ENCODE results near the gene LRBA. TPM values are rescaled to one million over a fixed set of nuclear protein-coding genes. Genes with fewer than 3 reads are reported as not detected.

LRBA gene
- total and polyA plus RNA-seq, 2 donors (not counting 3 experiments of a cell fraction or from before 2014, with no cell fraction given) = 18.0 to 35.1 TPM

DNA sequence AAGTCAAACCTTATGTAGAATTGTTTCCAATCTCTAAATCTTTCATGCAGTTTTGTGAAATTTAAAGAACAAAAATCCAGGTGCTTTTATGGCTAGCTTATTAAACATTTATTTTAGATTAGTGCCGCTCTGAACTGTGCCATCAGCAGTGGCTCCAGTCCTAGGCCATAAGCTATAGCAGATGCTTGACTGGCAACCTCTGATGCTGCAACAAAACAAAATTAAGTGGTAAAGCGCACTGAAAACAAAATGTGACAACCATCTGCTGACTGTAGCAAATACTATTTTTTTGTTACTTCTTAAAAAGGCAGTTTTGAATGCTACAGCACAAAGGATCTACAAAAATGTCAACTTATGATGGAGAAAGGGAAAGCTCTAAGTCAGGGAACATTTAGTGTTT is 699.4 kb downstream of the LRBA start:
- peaks cover 4% of the 10 kb centered on the region for H3K4me1 ChIP-seq (ENCODE audit: control insufficient read depth, extremely low read depth, insufficient read depth, low read length)
- CTCF ChIA-PET = interaction anchor here (0.6 to 1.3 kb wide), 3 partner anchors 17 to 563 kb away, joined by 3 to 5 read pairs (median 4); no protein-coding TSS in a partner anchor
- H3K27ac ChIP-seq (ENCODE audit: insufficient read depth, low read depth, low read length) = no peak overlapping the region
- dilution Hi-C loops (cut with MboI; ENCODE audit: extremely low pct_ligation_motif_present, low sequenced_read_pairs) (no loop called here), intact Hi-C loops (cut with micrococcal nuclease) (no loop called here)
- H3K27me3 ChIP-seq (ENCODE audit: control insufficient read depth in 2 of 2, insufficient read depth in 2 of 2, low read length in 2 of 2) = no peaks in the 10 kb centered on the region
- H4K20me1 ChIP-seq (replicated peaks; ENCODE audit: control insufficient read depth, extremely low read depth, insufficient read depth, low read length) = no peaks in the 10 kb centered on the region
- no peak overlapping the region for H3K4me2 ChIP-seq (ENCODE audit: insufficient read depth, low read length)
- POLR2A ChIA-PET = no interaction called here
- FAIRE-seq (no peak), DNase-seq (ENCODE audit: low read depth, low spot score) (no peak)
- no peaks in the 10 kb centered on the region for H3K36me3 ChIP-seq (ENCODE audit: control insufficient read depth in 2 of 2, extremely low read depth in 1 of 2, insufficient read depth in 2 of 2, low read length in 2 of 2)
- no peaks in the 10 kb centered on the region for H3K9me3 ChIP-seq (replicated peaks; ENCODE audit: control insufficient read depth, insufficient read depth, low read length)
- H3K9ac ChIP-seq (replicated peaks; ENCODE audit: extremely low read depth, insufficient read depth, low read length) = no peak overlapping the region
- H3K79me2 ChIP-seq (ENCODE audit: control insufficient read depth, insufficient read depth, low read length) = no peaks in the 10 kb centered on the region
- TF ChIP-seq MYC (IDR thresholded peaks at IDR 0.05; ENCODE audit: low read depth, low read length) = no peak
- H3K4me3 ChIP-seq (replicated peaks in 1 of 3; ENCODE audit: insufficient read depth in 1 of 3, low read depth in 1 of 3, low read length in 3 of 3) = no peak overlapping the region
- H2AFZ ChIP-seq (ENCODE audit: low read depth, low read length) = no peak overlapping the region
- BruUV-seq (replicated peaks) = no TSS peak
- H3K9me1 ChIP-seq (replicated peaks; ENCODE audit: control insufficient read depth, extremely low read depth, insufficient read depth, low read length) = no peaks in the 10 kb centered on the region

DNA sequence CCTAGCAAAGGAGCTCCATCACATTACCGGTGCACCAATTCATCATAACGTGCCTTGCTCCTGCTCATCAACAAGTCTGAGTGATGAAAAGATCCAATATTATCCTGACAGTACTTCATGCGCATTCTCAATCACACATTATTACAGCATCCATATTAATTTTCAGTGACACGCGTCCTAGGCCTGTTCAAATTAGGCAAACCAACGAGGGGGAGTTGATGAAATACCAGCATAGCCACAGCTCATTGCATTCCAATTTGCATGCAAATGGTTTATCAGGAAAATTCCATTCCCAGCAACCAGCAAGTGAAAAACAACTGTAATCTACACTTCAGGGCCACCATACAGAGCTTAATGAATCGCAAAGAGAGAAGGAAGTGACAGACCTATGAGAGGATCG is 699.9 kb downstream of the LRBA start:
- no peaks in the 10 kb centered on the region for H3K9me1 ChIP-seq (replicated peaks; ENCODE audit: control insufficient read depth, extremely low read depth, insufficient read depth, low read length)
- no peak overlapping the region for H3K4me2 ChIP-seq (ENCODE audit: insufficient read depth, low read length)
- H3K79me2 ChIP-seq (ENCODE audit: control insufficient read depth, insufficient read depth, low read length) = no peaks in the 10 kb centered on the region
- dilution Hi-C loops (cut with MboI; ENCODE audit: extremely low pct_ligation_motif_present, low sequenced_read_pairs) (no loop called here), intact Hi-C loops (cut with micrococcal nuclease) (no loop called here)
- no peaks in the 10 kb centered on the region for H3K27me3 ChIP-seq (ENCODE audit: control insufficient read depth in 2 of 2, insufficient read depth in 2 of 2, low read length in 2 of 2)
- TF ChIP-seq, protein P1, sequence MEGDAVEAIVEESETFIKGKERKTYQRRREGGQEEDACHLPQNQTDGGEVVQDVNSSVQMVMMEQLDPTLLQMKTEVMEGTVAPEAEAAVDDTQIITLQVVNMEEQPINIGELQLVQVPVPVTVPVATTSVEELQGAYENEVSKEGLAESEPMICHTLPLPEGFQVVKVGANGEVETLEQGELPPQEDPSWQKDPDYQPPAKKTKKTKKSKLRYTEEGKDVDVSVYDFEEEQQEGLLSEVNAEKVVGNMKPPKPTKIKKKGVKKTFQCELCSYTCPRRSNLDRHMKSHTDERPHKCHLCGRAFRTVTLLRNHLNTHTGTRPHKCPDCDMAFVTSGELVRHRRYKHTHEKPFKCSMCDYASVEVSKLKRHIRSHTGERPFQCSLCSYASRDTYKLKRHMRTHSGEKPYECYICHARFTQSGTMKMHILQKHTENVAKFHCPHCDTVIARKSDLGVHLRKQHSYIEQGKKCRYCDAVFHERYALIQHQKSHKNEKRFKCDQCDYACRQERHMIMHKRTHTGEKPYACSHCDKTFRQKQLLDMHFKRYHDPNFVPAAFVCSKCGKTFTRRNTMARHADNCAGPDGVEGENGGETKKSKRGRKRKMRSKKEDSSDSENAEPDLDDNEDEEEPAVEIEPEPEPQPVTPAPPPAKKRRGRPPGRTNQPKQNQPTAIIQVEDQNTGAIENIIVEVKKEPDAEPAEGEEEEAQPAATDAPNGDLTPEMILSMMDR (IDR thresholded peaks at IDR 0.05; ENCODE audit: extremely low read depth in 1 of 2, insufficient read depth in 1 of 2, low read depth in 1 of 2, low read length in 2 of 2) = no peak
- TF ChIP-seq EZH2 (IDR thresholded peaks at IDR 0.05; ENCODE audit: borderline replicate concordance, low read depth, low read length, severe bottlenecking) (no peak), POLR2AphosphoS5 (IDR thresholded peaks at IDR 0.05; ENCODE audit: insufficient read depth, low read depth, low read length) (no peak), FOS (IDR thresholded peaks at IDR 0.05; ENCODE audit: borderline replicate concordance, insufficient read depth, low read length) (no peak)
- FAIRE-seq (no peak), DNase-seq (ENCODE audit: low read depth, low spot score) (no peak)
- no peak overlapping the region for H3K4me3 ChIP-seq (replicated peaks in 1 of 3; ENCODE audit: insufficient read depth in 1 of 3, low read depth in 1 of 3, low read length in 3 of 3)
- POLR2A ChIA-PET = no interaction called here
- H2AFZ ChIP-seq (ENCODE audit: low read depth, low read length) = no peak overlapping the region
- no peak overlapping the region for H3K9ac ChIP-seq (replicated peaks; ENCODE audit: extremely low read depth, insufficient read depth, low read length)
- H4K20me1 ChIP-seq (replicated peaks; ENCODE audit: control insufficient read depth, extremely low read depth, insufficient read depth, low read length) = no peaks in the 10 kb centered on the region
- no TSS peak for BruUV-seq (replicated peaks)
- CTCF ChIA-PET = interaction anchor here (0.6 to 1.3 kb wide), 3 partner anchors 17 to 563 kb away, joined by 3 to 5 read pairs (median 4); no protein-coding TSS in a partner anchor
- peaks cover 9% of the 10 kb centered on the region for H3K4me1 ChIP-seq (ENCODE audit: control insufficient read depth, extremely low read depth, insufficient read depth, low read length)
- no peaks in the 10 kb centered on the region for H3K36me3 ChIP-seq (ENCODE audit: control insufficient read depth in 2 of 2, extremely low read depth in 1 of 2, insufficient read depth in 2 of 2, low read length in 2 of 2)
- H3K9me3 ChIP-seq (replicated peaks; ENCODE audit: control insufficient read depth, insufficient read depth, low read length) = no peaks in the 10 kb centered on the region
- no peak overlapping the region for H3K27ac ChIP-seq (ENCODE audit: insufficient read depth, low read depth, low read length)
